CD4-positive, alpha-beta T cell (primary cell): Measurements from ENCODE around the gene EGF. TPM values are rescaled to one million over a fixed set of nuclear protein-coding genes. Genes with fewer than 3 reads are reported as not detected.

ENCODE experiments used
- ATAC-seq: fragments of 200-7000 bp; cut with Tn5 transposase; one replicate; pipeline ENCODE4 v1.10.0; 2022; ENCODE audit warnings: mild to moderate bottlenecking; ENCODE audit not compliant: poor library complexity
- CTCF ChIA-PET: fragments of 350-600 bp; sonication (Branson Sonifier 250); formaldehyde crosslinking; loops from one replicate; lab custom pipeline; 2021; ENCODE audit warnings: antibody characterized with exemption, inconsistent platforms; lab: Charles Lee
- POLR2A ChIA-PET: fragments of 350-600 bp; sonication (Branson Sonifier 250); formaldehyde crosslinking; loops from one replicate; lab custom pipeline; 2021; ENCODE audit warnings: antibody characterized with exemption, inconsistent platforms; lab: Charles Lee
- DNase-seq, 14 experiments: peaks; one replicate each; pipeline ENCODE4 v3.0.0-alpha.2; 2013 to 2020; ENCODE audit warnings: mixed read lengths in 2 of 14
- H3K27ac ChIP-seq, 2 donors: one replicate each; pipeline versions ENCODE4 v1.5.1 to v1.7.0; 2013; ENCODE audit warnings: low read length in 2 of 2, low read depth in 1 of 2, mild to moderate bottlenecking in 1 of 2
- H3K27me3 ChIP-seq, 2 experiments: 1 replicate in 1 of 2; 2 replicates in 1 of 2; pipeline versions ENCODE4 v1.6.1 to v1.7.0; 2013; ENCODE audit warnings: low read length in 2 of 2, control low read depth in 1 of 2, mild to moderate bottlenecking in 1 of 2, moderate library complexity in 1 of 2; ENCODE audit not compliant: insufficient read depth in 2 of 2, control insufficient read depth in 1 of 2
- H3K36me3 ChIP-seq: one replicate; pipeline ENCODE4 v1.6.1; 2013; ENCODE audit warnings: low read length, control low read depth; ENCODE audit not compliant: insufficient read depth
- H3K4me1 ChIP-seq: one replicate; pipeline ENCODE4 v1.6.1; 2013; ENCODE audit warnings: low read length, control low read depth; ENCODE audit not compliant: insufficient read depth
- H3K4me3 ChIP-seq: one replicate; pipeline ENCODE4 v1.5.1; 2013; ENCODE audit warnings: mild to moderate bottlenecking, low read length, moderate library complexity
- H3K9me3 ChIP-seq, 2 experiments: 1 replicate in 1 of 2; 2 replicates in 1 of 2; pipeline versions ENCODE4 v1.6.1 to v1.7.0; 2013; ENCODE audit warnings: low read length in 2 of 2, mild to moderate bottlenecking in 2 of 2, control low read depth in 1 of 2, moderate library complexity in 1 of 2; ENCODE audit not compliant: control insufficient read depth in 1 of 2, insufficient read depth in 1 of 2
- H3K27ac Mint-ChIP-seq: one replicate; pipeline ENCODE4 v1.8.0; 2020; ENCODE audit warnings: mixed read lengths
- H3K27me3 Mint-ChIP-seq: one replicate; pipeline ENCODE4 v1.8.0; 2021; ENCODE audit warnings: mixed read lengths
- H3K36me3 Mint-ChIP-seq: one replicate; pipeline ENCODE4 v1.8.0; 2021; ENCODE audit warnings: low read depth, mixed read lengths
- H3K4me1 Mint-ChIP-seq: one replicate; pipeline ENCODE4 v1.8.0; 2021; ENCODE audit warnings: low read depth, mixed read lengths
- H3K4me3 Mint-ChIP-seq: one replicate; pipeline ENCODE4 v1.8.0; 2020; ENCODE audit warnings: mild to moderate bottlenecking, mixed read lengths
- H3K9me3 Mint-ChIP-seq: one replicate; pipeline ENCODE4 v1.8.0; 2020; ENCODE audit warnings: mixed read lengths
- CTCF ChIP-seq: fragments of 200-600 bp; IDR thresholded peaks from one replicate; pipeline ENCODE4 v1.8.0; 2022; ENCODE audit warnings: antibody characterized with exemption, mild to moderate bottlenecking
- intact Hi-C, 2 experiments: fragments of 100-400 bp; cut with DNase I in 1 of 2; cut with micrococcal nuclease in 1 of 2; formaldehyde crosslinking; loops; one replicate each; pipeline versions ENCODE4 v1.15.1 to v1.9.0; 2023 to 2025; cut with DNase I, micrococcal nuclease
- total RNA-seq, 174 experiments: library from RNA in 2 of 174; stranded (reverse) in 2 of 174; gene quantifications; one replicate each; pipeline ENCODE4 v1.2.3 and lab custom pipeline; 2021 to 2026

Gene EGF
- total RNA-seq, 2 experiments from 2014 or later = not detected

GRCh38 chr4:109996526-109996925 is 83.8 kb downstream of the EGF start:
- H3K4me3 ChIP-seq = no peak overlapping the region
- ChIA-PET CTCF (interaction anchor here (1.4 to 2.8 kb wide), 2 partner anchors 515 to 522 kb away, joined by 4 to 12 read pairs; no protein-coding TSS in a partner anchor), POLR2A (no interaction called here)
- no peak for TF ChIP-seq CTCF
- H3K9me3 ChIP-seq = no peaks in the 10 kb centered on the region
- H3K27ac ChIP-seq = no peak overlapping the region
- ATAC-seq (no peak), DNase-seq (peak in 2 of 14 experiments; percentile 22 to 25)
- Mint-ChIP-seq H3K27me3 (peaks cover 30% of the 10 kb centered on the region), H3K36me3 (no peaks in the 10 kb centered on the region), H3K9me3 (no peaks in the 10 kb centered on the region), H3K27ac (no peak overlapping the region), H3K4me1 (no peaks in the 10 kb centered on the region), H3K4me3 (no peak overlapping the region)
- no peaks in the 10 kb centered on the region for H3K36me3 ChIP-seq
- intact Hi-C loops = loop anchor here in 1 of 2 experiments (5.0 kb wide), 1 partner anchor 1286 kb away; no protein-coding TSS in a partner anchor
- no peaks in the 10 kb centered on the region for H3K4me1 ChIP-seq
- H3K27me3 ChIP-seq = peaks cover 0 to 9% of the 10 kb centered on the region in 2 experiments

GRCh38 chr4:109998867-109999584 is 86.3 kb downstream of the EGF start:
- ATAC-seq = peak; percentile 67
- intact Hi-C loops = loop anchor here (1.0 to 5.0 kb wide), 3 partner anchors 512 to 1283 kb away; no protein-coding TSS in a partner anchor
- ChIA-PET CTCF (interaction anchor here (0.5 to 2.8 kb wide), 7 partner anchors 212 to 526 kb away, joined by 3 to 13 read pairs (median 3); no protein-coding TSS in a partner anchor), POLR2A (interaction anchor here (1.6 kb wide), 1 partner anchor 517 kb away, joined by 6 read pairs; no protein-coding TSS in a partner anchor)
- H3K36me3 Mint-ChIP-seq = no peaks in the 10 kb centered on the region
- no peak overlapping the region for H3K27ac ChIP-seq
- DNase-seq = peak in 6 of 14 experiments; percentile 1 to 84 (median 56)
- H3K27ac Mint-ChIP-seq = no peak overlapping the region
- TF ChIP-seq CTCF = peak; percentile 92
- no peaks in the 10 kb centered on the region for H3K9me3 ChIP-seq
- peaks cover 21% of the 10 kb centered on the region for H3K27me3 Mint-ChIP-seq
- no peak overlapping the region for H3K4me3 ChIP-seq
- no peaks in the 10 kb centered on the region for H3K4me1 Mint-ChIP-seq
- no peaks in the 10 kb centered on the region for H3K36me3 ChIP-seq
- H3K9me3 Mint-ChIP-seq = no peaks in the 10 kb centered on the region
- peaks cover 0 to 6% of the 10 kb centered on the region in 2 experiments for H3K27me3 ChIP-seq
- no peak overlapping the region for H3K4me3 Mint-ChIP-seq
- H3K4me1 ChIP-seq = no peaks in the 10 kb centered on the region

GRCh38 chr4:109999585-109999912 is 86.9 kb downstream of the EGF start:
- H3K36me3 Mint-ChIP-seq = no peaks in the 10 kb centered on the region
- POLR2A ChIA-PET = interaction anchor here (1.6 kb wide), 1 partner anchor 516 kb away, joined by 6 read pairs; no protein-coding TSS in a partner anchor
- Histone ChIP-seq H3K9me3 (no peaks in the 10 kb centered on the region), H3K36me3 (no peaks in the 10 kb centered on the region), H3K4me1 (no peaks in the 10 kb centered on the region), H3K27me3 (peaks cover 0 to 6% of the 10 kb centered on the region in 2 experiments), H3K27ac (no peak overlapping the region), H3K4me3 (no peak overlapping the region)
- H3K9me3 Mint-ChIP-seq = no peaks in the 10 kb centered on the region
- no peaks in the 10 kb centered on the region for H3K4me1 Mint-ChIP-seq
- no peak for TF ChIP-seq CTCF
- DNase-seq (no peak), ATAC-seq (no peak)
- H3K27me3 Mint-ChIP-seq = peaks cover 17% of the 10 kb centered on the region
- CTCF ChIA-PET = interaction anchor here (0.7 to 2.8 kb wide), 5 partner anchors 511 to 1770 kb away, joined by 3 to 13 read pairs (median 6); no protein-coding TSS in a partner anchor
- no peak overlapping the region for H3K4me3 Mint-ChIP-seq
- H3K27ac Mint-ChIP-seq = no peak overlapping the region
- intact Hi-C loops = loop anchor here (1.0 to 5.0 kb wide), 2 partner anchors 512 to 1283 kb away; no protein-coding TSS in a partner anchor
